Kidney (tissue), 14 donors: Measurements from ENCODE around the gene MRPS18C. TPM values are rescaled to one million over a fixed set of nuclear protein-coding genes. Genes with fewer than 3 reads are reported as not detected.
A peak's percentile ranks its signal among the peaks of the same experiment; 100 is the strongest.
"Not testable (repeated sequence)": the region's sequence is repeated elsewhere in the genome, so short reads cannot be mapped to it uniquely, and the experiment has no call there.

Source experiments
- DNase-seq, 5 donors: peaks; one replicate each; pipeline ENCODE4 v3.0.0-alpha.2; 2013 to 2020
- FAIRE-seq: peaks from 2 replicates; lab custom pipeline; 2012; peaks lifted over from hg19 to GRCh38; lab: Jason Lieb, UNC
- H3K27ac ChIP-seq, 2 donors: one replicate each; pipeline ENCODE4 v1.7.0; 2013; ENCODE audit warnings: low read depth in 2 of 2, low read length in 2 of 2, inconsistent platforms in 1 of 2
- H3K27me3 ChIP-seq: one replicate; pipeline ENCODE4 v1.7.1; 2013; ENCODE audit warnings: low read length, inconsistent platforms; ENCODE audit not compliant: control insufficient read depth, insufficient read depth
- H3K36me3 ChIP-seq, 3 donors: one replicate each; pipeline versions ENCODE4 v1.7.0 to v1.7.1; 2013; ENCODE audit warnings: low read length in 3 of 3, control low read depth in 1 of 3, inconsistent platforms in 1 of 3; ENCODE audit not compliant: insufficient read depth in 3 of 3, control insufficient read depth in 2 of 3
- H3K4me1 ChIP-seq, 3 donors: one replicate each; pipeline versions ENCODE4 v1.7.0 to v1.7.1; 2013; ENCODE audit warnings: low read length in 3 of 3, inconsistent platforms in 1 of 3, low read depth in 1 of 3; ENCODE audit not compliant: control insufficient read depth in 2 of 3, insufficient read depth in 2 of 3
- H3K4me3 ChIP-seq, 3 donors: one replicate each; pipeline versions ENCODE4 v1.7.0 to v1.8.1; 2013; ENCODE audit warnings: low read length in 3 of 3, control low read depth in 1 of 3, inconsistent platforms in 1 of 3
- H3K9ac ChIP-seq, 3 donors: one replicate each; pipeline versions ENCODE4 v1.7.0 to v1.7.1; 2013; ENCODE audit warnings: low read length in 3 of 3, control low read depth in 1 of 3, inconsistent platforms in 1 of 3
- H3K9me3 ChIP-seq, 3 donors: one replicate each; pipeline versions ENCODE4 v1.7.0 to v1.7.1; 2013; ENCODE audit warnings: low read length in 3 of 3, control low read depth in 1 of 3, inconsistent platforms in 1 of 3; ENCODE audit not compliant: control insufficient read depth in 2 of 3, insufficient read depth in 1 of 3
- intact Hi-C: fragments of 100-400 bp; cut with DNase I; formaldehyde crosslinking; loops from one replicate; pipeline ENCODE4 v1.11.1; 2022
- polyA plus RNA-seq: library from polyadenylated mRNA; stranded (reverse); fragments of 350-450 nt; fragmentation: Illumina TruSeq; extraction: RNeasy Lipid Tissue Mini Kit (QIAGEN cat#74804); gene quantifications from one replicate; pipeline ENCODE4 v1.2.3, GENCODE V29; 2014; ENCODE audit warnings: low read depth, low replicate concordance; ENCODE audit not compliant: insufficient read depth
- total RNA-seq: library from RNA; stranded (reverse); fragmentation: NEBNext Ultra II Directional; extraction: Animal tissue kit (Norgen Biotek cat#: 25700); gene quantifications from one replicate; pipeline ENCODE4 v1.2.1, GENCODE V29; 2021
- TF ChIP-seq, protein P1 (sequence below): IDR thresholded peaks from 3 replicates; pipeline ENCODE4 v1.5.1; 2012; ENCODE audit warnings: mild to moderate bottlenecking, moderate library complexity, borderline replicate concordance; ENCODE audit not compliant: insufficient read depth; ENCODE audit errors: extremely low read depth
- donor health status: control.
- donor health status: control.
- donor health status: control.
- donor health status: control.
- donor health status: control.
- donor health status: DM: yes; HTN: yes; CAD: no.
- donor health status: Normal renal cell carcinoma (clear cell type).

Gene MRPS18C
- total and polyA plus RNA-seq, 2 donors from 2014 or later: 44.4 to 67.0 TPM

DNA sequence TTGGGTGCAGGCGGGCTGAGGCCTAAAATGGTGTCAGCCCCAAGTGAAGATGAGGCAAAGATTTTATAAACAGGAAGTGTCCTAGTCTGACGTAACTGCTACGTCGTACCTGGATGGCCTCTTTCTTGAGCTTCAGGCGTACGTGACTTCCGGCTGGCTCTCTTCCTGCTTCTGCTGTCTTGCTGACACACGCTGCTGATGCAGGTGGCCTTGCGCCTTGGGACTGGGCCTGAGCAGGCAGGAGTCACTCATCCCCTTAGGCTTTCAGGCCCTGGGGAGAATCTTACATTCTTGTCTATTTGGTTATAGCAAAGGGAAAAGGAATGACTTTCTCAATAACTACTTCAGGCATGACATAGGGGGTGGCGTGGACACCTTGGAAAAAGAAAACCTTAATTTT is 49.1 kb downstream of the MRPS18C start:
- DNase-seq: no peak
- TF ChIP-seq, protein P1, sequence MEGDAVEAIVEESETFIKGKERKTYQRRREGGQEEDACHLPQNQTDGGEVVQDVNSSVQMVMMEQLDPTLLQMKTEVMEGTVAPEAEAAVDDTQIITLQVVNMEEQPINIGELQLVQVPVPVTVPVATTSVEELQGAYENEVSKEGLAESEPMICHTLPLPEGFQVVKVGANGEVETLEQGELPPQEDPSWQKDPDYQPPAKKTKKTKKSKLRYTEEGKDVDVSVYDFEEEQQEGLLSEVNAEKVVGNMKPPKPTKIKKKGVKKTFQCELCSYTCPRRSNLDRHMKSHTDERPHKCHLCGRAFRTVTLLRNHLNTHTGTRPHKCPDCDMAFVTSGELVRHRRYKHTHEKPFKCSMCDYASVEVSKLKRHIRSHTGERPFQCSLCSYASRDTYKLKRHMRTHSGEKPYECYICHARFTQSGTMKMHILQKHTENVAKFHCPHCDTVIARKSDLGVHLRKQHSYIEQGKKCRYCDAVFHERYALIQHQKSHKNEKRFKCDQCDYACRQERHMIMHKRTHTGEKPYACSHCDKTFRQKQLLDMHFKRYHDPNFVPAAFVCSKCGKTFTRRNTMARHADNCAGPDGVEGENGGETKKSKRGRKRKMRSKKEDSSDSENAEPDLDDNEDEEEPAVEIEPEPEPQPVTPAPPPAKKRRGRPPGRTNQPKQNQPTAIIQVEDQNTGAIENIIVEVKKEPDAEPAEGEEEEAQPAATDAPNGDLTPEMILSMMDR: no peak
- FAIRE-seq: no peak
- Histone ChIP-seq H3K27ac (no peak overlapping the region), H3K36me3 (no peaks in the 10 kb centered on the region), H3K27me3 (no peaks in the 10 kb centered on the region), H3K9ac (no peak overlapping the region), H3K4me1 (no peaks in the 10 kb centered on the region), H3K4me3 (no peak overlapping the region), H3K9me3 (no peaks in the 10 kb centered on the region)
- intact Hi-C loops: loop anchor here (5.0 kb wide), 1 partner anchor 137 kb away; no protein-coding TSS in a partner anchor

DNA sequence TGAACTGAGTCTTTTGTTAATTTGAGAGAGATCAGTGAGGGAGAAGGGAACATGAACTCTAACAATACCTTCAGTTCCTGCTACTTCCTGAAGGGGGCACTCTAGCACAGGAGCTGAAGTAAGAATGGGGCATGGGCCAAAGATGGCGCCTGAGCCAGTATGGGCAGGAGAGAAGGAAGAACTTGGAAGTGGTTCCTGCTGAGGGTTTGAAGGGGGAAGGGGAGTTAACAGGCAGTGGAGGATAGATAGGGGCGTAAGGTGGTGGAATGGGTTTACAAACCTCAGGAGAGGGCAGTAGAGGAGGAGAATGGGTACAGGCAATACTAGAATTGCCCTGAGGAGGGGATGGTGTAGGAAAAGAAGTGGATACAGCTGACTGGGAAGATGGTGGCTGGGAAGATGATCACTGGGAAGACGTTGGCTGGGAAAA is 53.3 kb downstream of the MRPS18C start:
- H3K36me3 ChIP-seq, H3K9ac ChIP-seq, FAIRE-seq, H3K27ac ChIP-seq, H3K27me3 ChIP-seq, H3K9me3 ChIP-seq, H3K4me1 ChIP-seq, H3K4me3 ChIP-seq: not testable (repeated sequence)
- intact Hi-C loops: loop anchor here (5.0 kb wide), 1 partner anchor 133 kb away; no protein-coding TSS in a partner anchor
- TF ChIP-seq, protein P1: peak; percentile 53
- DNase-seq: peak in 1 of 5 donors; percentile 8

GRCh38 chr4:83510442-83510841 is 54.6 kb downstream of the MRPS18C start:
- Histone ChIP-seq H3K36me3 (no peaks in the 10 kb centered on the region), H3K9me3 (no peaks in the 10 kb centered on the region), H3K4me1 (no peaks in the 10 kb centered on the region), H3K27ac (no peak overlapping the region), H3K9ac (no peak overlapping the region), H3K27me3 (no peaks in the 10 kb centered on the region), H3K4me3 (no peak overlapping the region)
- DNase-seq (no peak), FAIRE-seq (no peak)
- intact Hi-C loops: loop anchor here (10.0 kb wide), 1 partner anchor 114 kb away; no protein-coding TSS in a partner anchor
- TF ChIP-seq, protein P1: no peak

Other genes starting within 250 kb of the MRPS18C start
- gene COQ2, start 171.3 kb upstream of the MRPS18C start, total RNA-seq: 8.1 TPM
- 11.6 TPM for gene COQ2, start 171.3 kb upstream of the MRPS18C start, polyA plus RNA-seq
- 6.8 TPM for gene HPSE, start 121.2 kb upstream of the MRPS18C start, total RNA-seq
- gene HPSE, start 121.2 kb upstream of the MRPS18C start, polyA plus RNA-seq: 1.9 TPM
- 20.9 TPM for gene HELQ, start 235 bp upstream of the MRPS18C start, total RNA-seq
- gene HELQ, start 235 bp upstream of the MRPS18C start, polyA plus RNA-seq: 14.3 TPM
- 14.8 TPM for gene ABRAXAS1, start 29.0 kb downstream of the MRPS18C start, total RNA-seq
- gene ABRAXAS1, start 29.0 kb downstream of the MRPS18C start, polyA plus RNA-seq: 8.2 TPM
- 11.4 TPM for gene GPAT3, start 80.0 kb downstream of the MRPS18C start, total RNA-seq
- 25.3 TPM for gene GPAT3, start 80.0 kb downstream of the MRPS18C start, polyA plus RNA-seq